ENCODE results near the gene AIMP2.
"Not testable (repeated sequence)": the region's sequence is repeated elsewhere in the genome, so short reads cannot be mapped to it uniquely, and the experiment has no call there.

Gene AIMP2

GRCh38 chr7:6035165-6035564 lies 26.1 kb downstream of the AIMP2 start:
- DNase-seq, result no peak
- Mint-ChIP-seq H3K9me3 (no peaks in the 10 kb centered on the region), H3K4me1 (no peaks in the 10 kb centered on the region), H3K27me3 (no peaks in the 10 kb centered on the region), H3K4me3 (no peak overlapping the region), H3K36me3 (peaks cover 44% of the 10 kb centered on the region), H3K27ac (no peak overlapping the region)
- CTCF ChIA-PET, result no interaction called here

DNA sequence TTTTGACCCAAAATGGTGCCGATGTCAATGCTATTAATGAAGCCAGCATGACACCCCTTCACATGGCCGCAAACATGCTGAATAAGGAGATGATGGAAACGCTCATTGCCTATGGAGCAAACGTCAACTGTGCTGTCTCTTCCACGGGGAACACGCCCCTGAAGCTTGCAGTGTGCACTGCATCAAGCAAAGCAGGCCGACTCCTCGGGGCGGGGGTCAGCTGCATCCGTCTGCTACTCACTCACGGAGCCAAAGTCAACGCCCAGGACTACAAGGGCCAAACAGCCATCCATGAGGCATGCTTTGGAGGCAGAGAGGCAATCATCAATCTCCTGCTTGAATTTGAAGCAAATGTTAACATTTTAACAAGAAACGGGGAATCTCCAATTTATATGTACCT lies 26.6 kb downstream of the AIMP2 start:
- peaks cover 45% of the 10 kb centered on the region for H3K36me3 Mint-ChIP-seq

DNA sequence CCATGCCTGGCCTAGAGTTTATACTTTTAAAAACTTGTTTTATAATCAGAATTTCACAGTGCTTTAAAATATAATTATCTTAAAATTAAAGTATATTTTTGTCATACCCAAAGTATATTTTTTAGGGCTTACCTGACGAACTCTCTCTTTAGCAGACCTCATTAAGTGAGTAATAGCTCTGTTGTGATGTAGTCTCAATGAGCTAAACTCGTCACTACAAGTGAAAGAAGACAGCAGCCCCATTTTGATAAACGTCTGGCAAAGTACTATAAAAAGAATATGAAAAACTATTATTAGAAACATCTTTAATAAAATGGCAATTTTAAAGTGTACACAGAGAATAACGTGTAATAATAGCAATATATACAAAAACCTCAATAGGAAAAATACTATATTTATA lies 40.7 kb downstream of the AIMP2 start:
- peaks cover 23% of the 10 kb centered on the region for H3K36me3 Mint-ChIP-seq
- H3K27ac Mint-ChIP-seq, result no peak overlapping the region
- CTCF ChIA-PET, result no interaction called here
- H3K27me3 Mint-ChIP-seq, result no peaks in the 10 kb centered on the region
- no peak overlapping the region for H3K4me3 Mint-ChIP-seq
- no peaks in the 10 kb centered on the region for H3K9me3 Mint-ChIP-seq
- H3K4me1 Mint-ChIP-seq, result no peaks in the 10 kb centered on the region
- DNase-seq, result no peak

More for the DNA sequence above, 26.6 kb downstream of the AIMP2 start:
- Mint-ChIP-seq H3K4me3 (no peak overlapping the region), H3K27ac (no peak overlapping the region), H3K9me3 (no peaks in the 10 kb centered on the region), H3K27me3 (no peaks in the 10 kb centered on the region), H3K4me1 (no peaks in the 10 kb centered on the region)
- no peak for DNase-seq
- CTCF ChIA-PET, result no interaction called here

- DNase-seq, H3K4me3 Mint-ChIP-seq, CTCF ChIA-PET, H3K4me1 Mint-ChIP-seq, H3K27me3 Mint-ChIP-seq, H3K9me3 Mint-ChIP-seq, H3K27ac Mint-ChIP-seq: not testable (repeated sequence)
- H3K36me3 Mint-ChIP-seq, result peaks cover 20% of the 10 kb centered on the region
These were observed 42.1 kb downstream of the AIMP2 start for GRCh38 chr7:6051185-6051584.

- H3K4me1 Mint-ChIP-seq, result peaks cover 23% of the 10 kb centered on the region
- no peak overlapping the region for H3K27ac Mint-ChIP-seq
- H3K9me3 Mint-ChIP-seq, result no peaks in the 10 kb centered on the region
- peaks cover 16% of the 10 kb centered on the region for H3K36me3 Mint-ChIP-seq
- CTCF ChIA-PET, result interaction anchor here (1.6 to 2.3 kb wide), 2 partner anchors 50 to 267 kb away, joined by 4 to 6 read pairs; no protein-coding TSS in a partner anchor
- H3K4me3 Mint-ChIP-seq, result no peak overlapping the region
- DNase-seq, result no peak
- no peaks in the 10 kb centered on the region for H3K27me3 Mint-ChIP-seq
These were observed 47.5 kb downstream of the AIMP2 start for GRCh38 chr7:6056616-6057015.

GRCh38 chr7:6057316-6058129 lies 48.5 kb downstream of the AIMP2 start:
- Mint-ChIP-seq H3K9me3 (no peaks in the 10 kb centered on the region), H3K27ac (peak overlapping the region; percentile 81), H3K36me3 (peaks cover 15% of the 10 kb centered on the region), H3K27me3 (no peaks in the 10 kb centered on the region), H3K4me3 (peak overlapping the region; percentile 96), H3K4me1 (peaks cover 23% of the 10 kb centered on the region)
- no peak for DNase-seq
- CTCF ChIA-PET, result interaction anchor here (0.6 to 2.3 kb wide), 3 partner anchors 49 to 266 kb away, joined by 4 to 6 read pairs (median 5); no protein-coding TSS in a partner anchor

- H3K4me1 Mint-ChIP-seq, result peaks cover 23% of the 10 kb centered on the region
- DNase-seq, H3K4me3 Mint-ChIP-seq, H3K36me3 Mint-ChIP-seq, H3K27ac Mint-ChIP-seq, CTCF ChIA-PET, H3K9me3 Mint-ChIP-seq, H3K27me3 Mint-ChIP-seq: not testable (repeated sequence)
These were observed 50.9 kb downstream of the AIMP2 start for GRCh38 chr7:6059941-6060340.

GRCh38 chr7:6071406-6071805 lies 62.3 kb downstream of the AIMP2 start:
- CTCF ChIA-PET, result no interaction called here
- no peaks in the 10 kb centered on the region for H3K9me3 Mint-ChIP-seq
- H3K36me3 Mint-ChIP-seq, result no peaks in the 10 kb centered on the region
- no peaks in the 10 kb centered on the region for H3K4me1 Mint-ChIP-seq
- no peak for DNase-seq
- no peak overlapping the region for H3K4me3 Mint-ChIP-seq
- peaks cover 4% of the 10 kb centered on the region for H3K27me3 Mint-ChIP-seq
- H3K27ac Mint-ChIP-seq, result no peak overlapping the region
